Activated CD4-positive, alpha-beta T cell treated with anti-CD3 and anti-CD28 coated beads, Interleukin-2, amount 10 ng/mL, durations not matched to agents 24 days and 14 days (primary cell): ENCODE results near the gene TBRG1. TPM values are rescaled to one million over a fixed set of nuclear protein-coding genes. Genes with fewer than 3 reads are reported as not detected.
A peak's percentile ranks its signal among the peaks of the same experiment; 100 is the strongest.
"Not testable (repeated sequence)": the region's sequence is repeated elsewhere in the genome, so short reads cannot be mapped to it uniquely, and the experiment has no call there.

Experiments used
- DNase-seq: peaks from one replicate; pipeline ENCODE4 v3.0.0; 2022
- H3K27ac Mint-ChIP-seq: one replicate; pipeline ENCODE4 v1.8.0; 2022; ENCODE audit warnings: mild to moderate bottlenecking, mixed read lengths
- H3K27me3 Mint-ChIP-seq: one replicate; pipeline ENCODE4 v1.8.0; 2022; ENCODE audit warnings: mixed read lengths
- H3K36me3 Mint-ChIP-seq: one replicate; pipeline ENCODE4 v1.8.0; 2022; ENCODE audit warnings: low read depth, mild to moderate bottlenecking, mixed read lengths
- H3K4me1 Mint-ChIP-seq: one replicate; pipeline ENCODE4 v1.8.0; 2021; ENCODE audit warnings: mixed read lengths
- H3K4me3 Mint-ChIP-seq: one replicate; pipeline ENCODE4 v1.8.0; 2022; ENCODE audit warnings: mild to moderate bottlenecking, moderate library complexity, mixed read lengths
- H3K9me3 Mint-ChIP-seq: one replicate; pipeline ENCODE4 v1.8.0; 2021; ENCODE audit warnings: mixed read lengths
- intact Hi-C: fragments of 100-400 bp; cut with micrococcal nuclease; formaldehyde crosslinking; loops from one replicate; pipeline ENCODE4 v1.15.1; 2023
- total RNA-seq: library from RNA; stranded (reverse); gene quantifications from 2 replicates; pipeline ENCODE4 v1.2.3, GENCODE V29; 2022

Gene TBRG1
- total RNA-seq, 1 donor from 2014 or later = 31.6 TPM

DNA sequence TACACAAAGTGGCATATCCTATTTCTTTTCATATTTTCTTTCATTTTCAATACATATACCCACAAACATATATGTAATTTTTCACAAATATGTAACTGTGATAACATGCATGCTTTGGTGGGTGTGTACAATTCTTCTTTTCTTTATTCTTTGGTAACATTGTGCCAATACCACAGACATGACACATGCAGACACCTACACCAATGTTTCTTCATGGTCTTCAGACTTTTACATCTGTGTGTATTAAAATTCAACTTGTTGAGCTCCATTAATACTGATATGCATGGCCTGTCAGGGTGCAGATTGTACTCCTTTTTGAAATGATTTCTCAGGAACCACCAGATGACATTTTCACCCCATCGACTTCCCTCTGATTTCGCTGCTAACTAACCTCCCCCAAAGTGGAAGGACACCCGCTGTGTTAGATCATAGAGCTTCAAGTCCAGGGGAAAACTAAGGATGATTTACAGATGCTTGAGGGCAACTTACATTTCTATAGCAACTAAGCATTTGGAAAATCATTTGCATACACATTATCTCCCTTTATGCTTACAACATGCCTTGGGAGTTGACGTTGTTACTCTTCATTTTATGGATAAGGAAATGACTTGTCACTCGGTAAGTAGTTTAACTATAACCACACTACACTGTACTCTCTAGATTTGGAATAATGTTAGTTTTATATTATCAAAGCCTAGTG is 21.9 kb upstream of the TBRG1 start:
- Mint-ChIP-seq H3K4me3 (no peak overlapping the region), H3K36me3 (no peaks in the 10 kb centered on the region), H3K9me3 (no peaks in the 10 kb centered on the region), H3K27me3 (peaks cover 23% of the 10 kb centered on the region), H3K27ac (no peak overlapping the region), H3K4me1 (no peaks in the 10 kb centered on the region)
- intact Hi-C loops = no loop called here
- no peak for DNase-seq

DNA sequence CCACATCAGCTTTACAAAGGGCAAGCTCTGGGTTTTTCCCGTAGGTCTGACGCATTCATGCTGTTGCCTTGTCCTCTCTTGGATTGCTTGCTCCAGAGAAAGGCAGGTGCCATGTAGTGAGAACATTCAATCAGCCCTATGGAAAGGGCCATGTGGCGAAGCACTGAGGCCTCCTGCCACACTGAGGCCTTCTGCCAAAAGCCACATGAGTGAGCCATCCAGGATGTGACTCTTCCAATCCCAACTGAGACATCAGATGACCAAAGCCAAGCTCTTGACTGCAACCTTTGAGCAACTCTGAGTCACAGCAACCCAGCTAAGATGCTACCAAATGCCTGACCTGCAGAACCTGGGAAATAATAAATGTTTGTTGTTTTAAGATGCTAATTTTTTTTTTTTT is 20.5 kb upstream of the TBRG1 start:
- Mint-ChIP-seq H3K27ac (no peak overlapping the region), H3K9me3 (no peaks in the 10 kb centered on the region), H3K4me1 (no peaks in the 10 kb centered on the region), H3K4me3 (no peak overlapping the region), H3K36me3 (no peaks in the 10 kb centered on the region), H3K27me3 (peaks cover 20% of the 10 kb centered on the region)
- intact Hi-C loops = no loop called here
- DNase-seq = no peak

DNA sequence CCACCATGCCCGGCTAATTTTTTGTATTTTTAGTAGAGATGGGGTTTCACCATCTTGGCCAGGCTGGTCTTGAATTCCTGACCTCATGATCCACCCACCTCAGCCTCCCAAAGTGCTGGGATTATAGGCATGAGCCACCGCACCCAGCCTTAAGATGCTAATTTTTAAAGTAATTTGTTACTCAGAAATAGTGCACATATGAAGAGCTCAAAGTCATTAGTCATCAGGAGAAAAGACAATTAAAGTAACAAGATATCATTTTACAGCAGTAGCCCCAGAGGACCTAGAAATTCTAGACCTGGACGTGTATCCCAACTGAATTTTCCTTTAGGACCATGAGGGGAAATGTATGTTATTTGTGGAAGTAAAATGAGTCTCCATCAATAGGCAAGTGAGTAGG is 19.9 kb upstream of the TBRG1 start:
- H3K9me3 Mint-ChIP-seq, H3K27ac Mint-ChIP-seq, H3K4me1 Mint-ChIP-seq, DNase-seq, H3K4me3 Mint-ChIP-seq, H3K36me3 Mint-ChIP-seq, intact Hi-C loops: not testable (repeated sequence)
- H3K27me3 Mint-ChIP-seq = peaks cover 14% of the 10 kb centered on the region

DNA sequence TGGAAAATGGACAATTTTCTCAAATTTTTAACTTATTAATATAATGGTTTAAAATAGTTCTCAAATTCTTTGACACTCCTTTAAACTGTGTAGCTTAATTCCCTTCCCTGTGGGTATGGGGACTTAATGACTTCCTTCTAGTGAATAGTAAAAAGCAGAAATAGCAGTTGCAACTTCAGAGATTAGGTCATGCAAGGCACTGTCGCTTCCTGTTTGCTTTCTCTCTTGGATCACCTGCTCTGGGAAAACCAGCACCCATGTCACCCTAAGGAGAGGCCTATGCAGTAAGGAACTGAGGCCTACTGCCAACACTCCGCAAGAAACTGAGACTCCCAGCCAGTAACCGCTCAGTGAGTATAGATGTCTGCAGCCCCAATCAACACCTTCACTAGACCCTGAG is 16.9 kb upstream of the TBRG1 start:
- H3K27ac Mint-ChIP-seq = no peak overlapping the region
- H3K36me3 Mint-ChIP-seq = no peaks in the 10 kb centered on the region
- DNase-seq = peak; percentile 48
- H3K27me3 Mint-ChIP-seq = peaks cover 3% of the 10 kb centered on the region
- no peaks in the 10 kb centered on the region for H3K4me1 Mint-ChIP-seq
- intact Hi-C loops = no loop called here
- no peak overlapping the region for H3K4me3 Mint-ChIP-seq
- H3K9me3 Mint-ChIP-seq = no peaks in the 10 kb centered on the region

DNA sequence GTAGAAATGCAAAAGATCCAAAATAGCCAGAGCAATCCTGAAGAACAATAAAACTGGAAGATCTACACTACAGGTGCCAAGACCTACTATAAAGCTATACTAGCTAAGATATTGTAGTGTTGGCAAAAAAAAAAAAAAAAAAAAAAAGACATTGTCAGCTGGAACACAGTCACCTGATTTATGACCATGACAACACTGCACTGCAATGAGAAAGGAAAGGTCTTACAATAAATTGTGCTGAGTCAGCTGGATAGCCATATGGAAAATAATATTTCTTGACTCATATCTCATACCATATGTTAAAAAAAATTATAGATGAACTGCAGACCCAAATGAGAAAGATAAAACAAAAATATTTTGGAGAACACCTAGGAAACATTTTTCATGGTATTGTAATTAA is 14.5 kb upstream of the TBRG1 start:
- no peaks in the 10 kb centered on the region for H3K9me3 Mint-ChIP-seq

DNA sequence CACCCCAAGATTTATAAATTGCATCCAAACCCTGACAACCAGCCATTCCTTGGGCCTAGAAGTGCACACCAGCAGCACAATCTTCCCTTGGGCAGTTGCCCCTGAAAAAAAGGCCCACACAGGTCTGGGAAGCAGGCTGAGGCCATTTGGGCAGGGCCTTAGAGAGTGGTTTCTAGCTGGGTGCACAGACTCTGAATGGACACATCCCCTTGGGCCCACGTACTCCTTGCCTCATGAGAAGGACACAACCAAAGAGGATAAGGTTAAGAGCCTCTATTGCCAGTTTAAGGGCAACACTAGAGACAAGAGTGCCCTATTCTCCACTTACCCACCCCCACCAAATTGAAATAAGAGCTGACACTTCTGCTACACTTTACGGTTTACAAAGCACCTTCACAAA is 12.4 kb upstream of the TBRG1 start:
- peak; percentile 42 for DNase-seq
- H3K27ac Mint-ChIP-seq = no peak overlapping the region
- no peaks in the 10 kb centered on the region for H3K9me3 Mint-ChIP-seq
- peaks cover 6% of the 10 kb centered on the region for H3K27me3 Mint-ChIP-seq
- H3K4me3 Mint-ChIP-seq = no peak overlapping the region
- no peaks in the 10 kb centered on the region for H3K36me3 Mint-ChIP-seq
- intact Hi-C loops = no loop called here
- peaks cover 8% of the 10 kb centered on the region for H3K4me1 Mint-ChIP-seq

More for the DNA sequence above, 14.5 kb upstream of the TBRG1 start:
- peaks cover 8% of the 10 kb centered on the region for H3K4me1 Mint-ChIP-seq
- H3K27ac Mint-ChIP-seq = no peak overlapping the region
- DNase-seq = no peak
- no peaks in the 10 kb centered on the region for H3K36me3 Mint-ChIP-seq
- no peak overlapping the region for H3K4me3 Mint-ChIP-seq
- H3K27me3 Mint-ChIP-seq = peaks cover 3% of the 10 kb centered on the region
- intact Hi-C loops = no loop called here

DNA sequence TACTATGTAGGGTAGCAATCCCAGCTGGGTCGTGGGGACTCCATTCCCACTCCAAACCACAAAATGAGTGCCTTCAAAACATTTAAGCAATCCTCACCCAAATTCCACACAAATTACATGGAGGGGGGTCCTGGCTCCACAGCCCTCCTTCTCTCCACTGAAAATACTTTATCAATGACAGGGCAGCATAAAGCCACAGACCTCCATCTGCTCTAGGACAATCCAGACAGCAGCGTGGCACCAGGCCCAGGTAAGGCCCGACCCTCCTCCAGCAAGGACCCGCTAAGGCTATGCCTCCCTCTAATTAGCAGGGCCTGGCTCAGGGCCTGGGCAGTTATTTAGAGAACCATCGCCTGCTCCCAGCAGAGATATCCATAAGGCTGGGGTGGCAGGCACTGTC is 11.6 kb upstream of the TBRG1 start, which contains the start of gene PANX3:
PANX3 (plus strand) TSS at position 365 of the 400 bp plus-strand sequence. CDS start 129 bp downstream, outside the sequence.
- Mint-ChIP-seq H3K4me3 (no peak within 1 kb of the TSS), H3K9me3 (no peaks in the 10 kb centered on the region), H3K4me1 (peaks cover 8% of the 10 kb centered on the region), H3K27me3 (peaks cover 8% of the 10 kb centered on the region), H3K36me3 (no peaks in the 10 kb centered on the region), H3K27ac (peak within 1 kb of the TSS; percentile 46)
- DNase-seq = peak; percentile 37
- intact Hi-C loops = no loop called here

DNA sequence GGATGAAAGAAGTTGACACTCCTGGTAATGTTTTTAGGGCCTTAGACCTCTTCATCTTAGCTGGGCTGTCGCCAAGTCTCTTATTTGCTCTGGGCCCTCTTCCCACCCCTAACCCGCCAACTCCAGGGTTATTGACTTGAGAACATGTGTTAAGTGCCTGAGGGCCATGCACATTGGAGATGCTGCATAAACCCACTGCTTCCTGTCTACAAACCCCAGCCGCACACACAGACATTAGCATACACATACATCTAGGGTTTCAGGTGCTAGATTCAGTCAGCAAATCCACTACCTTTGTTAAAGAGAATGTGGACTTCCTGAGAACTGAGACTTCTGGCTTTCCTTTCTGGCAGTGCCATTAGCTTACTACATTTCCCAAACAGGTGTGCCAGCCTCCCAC is 10.6 kb upstream of the TBRG1 start:
- Mint-ChIP-seq H3K36me3 (no peaks in the 10 kb centered on the region), H3K9me3 (no peaks in the 10 kb centered on the region), H3K27me3 (peaks cover 8% of the 10 kb centered on the region), H3K27ac (peak overlapping the region; percentile 46), H3K4me3 (no peak overlapping the region), H3K4me1 (peaks cover 8% of the 10 kb centered on the region)
- DNase-seq = peak; percentile 74
- intact Hi-C loops = no loop called here

DNA sequence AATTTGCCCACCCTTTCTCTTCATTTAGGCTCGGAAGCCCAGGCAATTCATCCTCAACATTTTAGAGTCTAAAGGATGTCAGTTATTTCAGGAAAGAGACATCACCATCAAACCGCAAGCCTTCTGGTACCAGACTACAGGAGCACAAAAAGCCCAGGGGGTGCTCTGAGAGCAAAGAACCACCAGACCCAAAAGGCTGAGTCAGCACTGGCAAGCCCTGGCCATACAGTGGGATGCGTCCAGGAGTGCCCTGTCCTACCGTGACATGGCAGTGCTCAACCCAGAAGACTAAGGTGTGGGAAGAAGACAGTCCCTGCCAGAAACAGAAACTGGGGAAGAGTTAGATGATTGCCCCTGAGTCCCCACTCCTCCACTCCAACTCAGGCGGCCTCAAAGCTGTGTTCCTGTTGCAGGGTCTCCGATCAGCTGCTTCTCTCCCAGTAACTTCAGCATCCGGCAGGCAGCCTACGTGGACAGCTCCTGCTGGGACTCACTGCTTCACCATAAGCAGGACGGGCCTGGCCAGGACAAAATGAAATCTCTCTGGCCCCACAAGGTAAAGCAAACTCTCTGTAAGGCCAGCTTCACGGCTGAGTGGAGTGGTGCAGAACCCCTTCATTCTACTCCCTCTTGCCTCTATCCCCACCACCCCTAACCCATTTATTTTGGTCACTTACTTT is 10.0 kb upstream of the TBRG1 start:
- Mint-ChIP-seq H3K4me3 (no peak overlapping the region), H3K9me3 (no peaks in the 10 kb centered on the region), H3K27me3 (peaks cover 7% of the 10 kb centered on the region), H3K4me1 (peaks cover 8% of the 10 kb centered on the region), H3K27ac (no peak overlapping the region), H3K36me3 (no peaks in the 10 kb centered on the region)
- DNase-seq = peak; percentile 46
- intact Hi-C loops = no loop called here

DNA sequence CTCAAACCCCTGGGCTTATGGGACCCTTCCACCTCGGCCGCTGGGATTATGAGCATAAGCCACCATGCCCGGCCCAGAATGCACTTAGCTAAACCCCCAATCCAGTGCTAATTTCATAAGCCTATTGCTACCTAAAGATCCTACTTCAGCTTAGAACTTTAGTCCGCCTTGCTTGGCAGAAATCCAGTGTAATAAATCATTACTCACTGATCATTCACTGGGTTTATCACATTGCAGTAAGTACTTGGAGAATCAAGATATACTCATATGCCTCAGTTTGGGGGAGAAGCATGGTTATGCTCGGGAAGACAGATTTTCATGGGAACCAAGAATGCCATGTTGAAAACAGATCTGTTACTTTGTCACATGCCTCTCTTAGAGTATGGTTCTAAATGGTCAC is 3.8 kb upstream of the TBRG1 start:
- H3K4me1 Mint-ChIP-seq = peaks cover 8% of the 10 kb centered on the region
- H3K27ac Mint-ChIP-seq = no peak overlapping the region
- intact Hi-C loops = no loop called here
- no peak for DNase-seq
- H3K4me3 Mint-ChIP-seq = no peak overlapping the region
- H3K27me3 Mint-ChIP-seq = peaks cover 20% of the 10 kb centered on the region
- H3K9me3 Mint-ChIP-seq = no peaks in the 10 kb centered on the region
- peaks cover 8% of the 10 kb centered on the region for H3K36me3 Mint-ChIP-seq

DNA sequence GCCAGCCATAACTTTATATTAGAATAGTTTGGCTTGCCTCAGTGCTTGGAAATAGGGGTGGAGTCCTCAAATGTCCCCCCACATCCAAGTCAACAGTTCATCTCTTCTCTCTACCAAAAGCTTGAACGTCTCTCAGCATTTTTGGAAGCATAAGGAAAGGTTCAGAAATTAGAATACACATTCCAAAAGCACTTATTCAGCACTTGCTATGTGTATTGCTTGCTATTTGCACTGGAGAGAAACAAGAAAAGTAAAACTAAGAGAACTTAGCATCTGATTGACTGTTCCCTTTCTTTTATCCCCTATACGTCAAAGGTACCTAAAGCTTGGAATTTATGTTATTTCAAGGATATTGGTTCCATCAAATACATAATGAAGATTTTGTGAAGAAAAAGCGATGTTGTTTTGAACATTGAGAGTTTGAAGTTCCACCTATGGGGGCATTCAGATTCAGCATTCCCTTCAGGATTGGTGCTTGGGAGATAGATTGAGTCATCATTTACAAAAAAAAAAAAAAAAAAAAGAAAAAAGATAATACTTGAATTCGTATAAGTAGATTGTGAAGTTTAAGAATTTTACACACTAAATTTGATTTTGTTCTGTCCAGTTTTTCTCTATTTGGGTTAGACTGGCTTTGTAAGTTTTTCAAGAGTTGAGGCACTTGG is 1.3 kb downstream of the TBRG1 start:
- H3K4me1 Mint-ChIP-seq = peaks cover 24% of the 10 kb centered on the region

DNA sequence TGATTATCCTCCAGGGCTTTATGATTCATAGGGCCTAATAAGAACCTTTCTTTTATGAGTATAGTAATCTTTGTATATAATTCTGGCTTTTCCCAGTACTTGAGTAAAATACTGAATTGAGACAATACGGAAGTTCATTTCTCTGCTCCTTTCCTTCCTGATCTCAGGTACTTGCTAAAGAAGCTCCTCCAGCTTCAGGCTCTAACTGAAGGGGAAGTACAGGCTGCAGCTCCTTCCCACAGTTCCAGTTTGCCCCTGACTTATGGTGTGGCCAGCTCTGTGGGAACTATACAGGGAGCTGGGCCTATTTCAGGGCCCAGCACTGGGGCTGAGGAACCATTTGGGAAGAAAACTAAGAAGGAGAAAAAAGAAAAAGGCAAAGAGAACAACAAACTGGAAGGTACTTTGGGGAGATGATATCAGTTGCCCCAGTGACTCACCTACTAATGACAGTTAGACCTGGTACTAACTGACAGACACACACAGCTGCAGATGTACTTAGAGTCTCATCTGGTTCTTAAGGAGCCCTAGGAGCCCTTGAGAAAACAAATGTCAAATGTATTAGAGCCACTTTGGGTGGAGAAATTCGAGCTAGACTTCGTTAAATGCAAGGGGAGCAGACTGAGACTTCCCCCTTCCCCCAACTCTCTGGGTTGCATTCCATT is 3.0 kb downstream of the TBRG1 start:
- intact Hi-C loops = no loop called here

More for the DNA sequence above, 1.3 kb downstream of the TBRG1 start:
- Mint-ChIP-seq H3K36me3 (peaks cover 40% of the 10 kb centered on the region), H3K27ac (peak overlapping the region; percentile 96), H3K4me3 (peak overlapping the region; percentile 98), H3K9me3 (no peaks in the 10 kb centered on the region), H3K27me3 (peaks cover 11% of the 10 kb centered on the region)
- DNase-seq = no peak
- intact Hi-C loops = loop anchor here (2.0 to 5.0 kb wide), 4 partner anchors 49 to 882 kb away; partner anchors contain the start of genes CCDC15, SIAE, SPA17 and TMEM218

DNA sequence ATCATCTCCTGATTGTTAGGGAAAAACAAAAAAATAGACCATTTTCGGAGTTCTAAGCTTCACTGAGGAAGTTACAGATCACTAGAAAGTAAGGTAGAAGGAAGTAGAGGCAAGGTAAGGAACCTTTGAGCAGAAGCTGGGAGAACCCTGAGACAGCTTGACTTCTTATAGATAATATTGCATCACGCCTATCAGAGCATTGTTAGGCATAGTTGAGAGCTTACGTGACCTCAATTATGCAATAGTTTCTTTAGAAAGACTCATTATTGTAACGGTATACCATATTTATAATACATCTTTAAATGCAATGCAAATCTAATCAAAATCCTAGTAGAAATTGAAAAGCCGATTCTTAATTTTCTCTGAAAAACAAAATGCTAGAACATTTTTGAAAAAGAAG is 4.9 kb downstream of the TBRG1 start:
- peaks cover 61% of the 10 kb centered on the region for H3K36me3 Mint-ChIP-seq
- H3K4me1 Mint-ChIP-seq = peaks cover 24% of the 10 kb centered on the region
- no peak overlapping the region for H3K27ac Mint-ChIP-seq
- no peak overlapping the region for H3K4me3 Mint-ChIP-seq
- intact Hi-C loops = no loop called here
- H3K9me3 Mint-ChIP-seq = no peaks in the 10 kb centered on the region
- DNase-seq = no peak
- no peaks in the 10 kb centered on the region for H3K27me3 Mint-ChIP-seq

More for the DNA sequence above, 3.0 kb downstream of the TBRG1 start:
- H3K27me3 Mint-ChIP-seq = peaks cover 4% of the 10 kb centered on the region
- H3K36me3 Mint-ChIP-seq = peaks cover 46% of the 10 kb centered on the region
- no peak overlapping the region for H3K4me3 Mint-ChIP-seq
- H3K4me1 Mint-ChIP-seq = peaks cover 24% of the 10 kb centered on the region
- H3K9me3 Mint-ChIP-seq = no peaks in the 10 kb centered on the region
- no peak for DNase-seq
- H3K27ac Mint-ChIP-seq = no peak overlapping the region

DNA sequence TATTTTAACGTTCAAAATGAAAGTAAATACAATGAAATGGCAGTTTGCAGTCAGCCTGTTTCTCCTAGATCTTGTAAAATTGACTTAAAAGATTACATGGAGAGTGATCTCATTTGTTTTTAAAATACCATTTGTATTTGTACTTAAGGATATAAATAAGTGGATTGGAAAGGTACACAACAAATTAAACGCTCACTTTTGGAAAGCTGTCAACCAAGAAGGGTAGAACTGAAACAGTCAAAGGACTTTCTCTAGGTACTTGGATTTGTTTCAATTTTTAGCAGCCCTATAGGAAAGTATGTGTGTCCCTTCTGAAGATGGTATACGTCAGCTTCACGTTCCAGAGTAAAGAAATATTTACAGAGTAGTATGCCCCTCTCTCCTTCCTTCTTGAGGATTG is 7.3 kb downstream of the TBRG1 start:
- intact Hi-C loops = no loop called here
- no peaks in the 10 kb centered on the region for H3K27me3 Mint-ChIP-seq
- H3K4me1 Mint-ChIP-seq = peaks cover 13% of the 10 kb centered on the region
- H3K36me3 Mint-ChIP-seq = peaks cover 63% of the 10 kb centered on the region
- H3K4me3 Mint-ChIP-seq = no peak overlapping the region
- H3K9me3 Mint-ChIP-seq = no peaks in the 10 kb centered on the region
- DNase-seq = no peak
- no peak overlapping the region for H3K27ac Mint-ChIP-seq
